SU-DHL-6 (cell line): ENCODE measurements around the gene SPTLC1.
"Not testable (repeated sequence)": the region's sequence is repeated elsewhere in the genome, so short reads cannot be mapped to it uniquely, and the experiment has no call there.

Experiments
- H2AFZ ChIP-seq: fragments of 200-600 bp; sonication (generic); 2 replicates; pipeline ENCODE4 v1.6.1; 2014; ENCODE audit warnings: low read depth, mild to moderate bottlenecking, moderate library complexity, mixed read lengths, antibody characterized with exemption, low read length; ENCODE audit not compliant: severe bottlenecking
- H3F3A ChIP-seq: fragments of 200-600 bp; shearing (Covaris generic); 2 replicates; pipeline ENCODE4 v1.6.0; 2016; ENCODE audit warnings: antibody characterized with exemption, mild to moderate bottlenecking; ENCODE audit not compliant: insufficient read depth
- H3K27ac ChIP-seq: fragments of 200-600 bp; sonication (generic); 2 replicates; pipeline ENCODE4 v1.5.1; 2016; ENCODE audit warnings: low read depth, mild to moderate bottlenecking, low read length, moderate library complexity, mixed read lengths
- H3K27me3 ChIP-seq: fragments of 200-600 bp; sonication (generic), shearing (Covaris generic); 2 replicates; pipeline ENCODE4 v1.6.0; 2014; ENCODE audit warnings: mild to moderate bottlenecking, low read length
- H3K36me3 ChIP-seq: fragments of 200-600 bp; sonication (generic); 2 replicates; pipeline ENCODE4 v1.6.1; 2014; ENCODE audit warnings: mild to moderate bottlenecking, low read length, mixed read lengths
- H3K4me2 ChIP-seq: fragments of 300-600, 200-600 bp; shearing (Covaris generic), sonication (generic); 2 replicates; pipeline ENCODE4 v1.6.0; 2014; ENCODE audit warnings: low read length, low read depth, mild to moderate bottlenecking; ENCODE audit not compliant: poor library complexity, severe bottlenecking
- H3K4me3 ChIP-seq: fragments of 200-600 bp; sonication (generic); 2 replicates; pipeline ENCODE4 v1.5.1; 2014; ENCODE audit warnings: antibody characterized with exemption, low read length, mild to moderate bottlenecking, mixed read lengths; ENCODE audit not compliant: insufficient read depth, poor library complexity, severe bottlenecking
- H3K79me2 ChIP-seq: fragments of 200-600 bp; sonication (generic); 2 replicates; pipeline ENCODE4 v1.6.1; 2014; ENCODE audit warnings: mild to moderate bottlenecking, low read length, moderate library complexity; ENCODE audit not compliant: insufficient read depth
- H3K9ac ChIP-seq: fragments of 200-600 bp; sonication (generic); 2 replicates; pipeline ENCODE4 v1.7.0; 2014; ENCODE audit warnings: mild to moderate bottlenecking, low read length
- H3K9me2 ChIP-seq: fragments of 200-600 bp; sonication (generic); replicated peaks from 2 replicates; pipeline ENCODE4 v1.6.1; 2014; ENCODE audit warnings: low read length; ENCODE audit not compliant: insufficient read depth
- H3K9me3 ChIP-seq: fragments of 200-600 bp; sonication (generic); 2 replicates; pipeline ENCODE4 v1.6.1; 2014; ENCODE audit warnings: low read length, mixed read lengths; ENCODE audit not compliant: insufficient read depth
- H4K20me1 ChIP-seq: fragments of 200-600 bp; sonication (generic); 2 replicates; pipeline ENCODE4 v1.6.1; 2014; ENCODE audit warnings: low read depth, mild to moderate bottlenecking, antibody characterized with exemption, low read length, moderate library complexity, mixed read lengths
- CTCF ChIP-seq: fragments of 200-600 bp; sonication (generic); IDR thresholded peaks from one replicate; pipeline ENCODE4 v1.5.1; 2017; ENCODE audit warnings: antibody characterized with exemption, mild to moderate bottlenecking, low read length, moderate library complexity; ENCODE audit not compliant: insufficient read depth, poor library complexity, severe bottlenecking
- EZH2phosphoT487 ChIP-seq: fragments of 200-600 bp; sonication (generic), shearing (Covaris generic); conservative IDR thresholded peaks from 2 replicates; pipeline ENCODE4 v1.6.1; 2018; ENCODE audit warnings: mild to moderate bottlenecking, antibody characterized with exemption, low read length, moderate library complexity, mixed read lengths

Gene SPTLC1

GRCh38 chr9:92019658-92020057, 95.6 kb downstream of the SPTLC1 start:
- no peaks in the 10 kb centered on the region for H3K9me2 ChIP-seq
- H4K20me1 ChIP-seq, result no peaks in the 10 kb centered on the region
- no peaks in the 10 kb centered on the region for H3K36me3 ChIP-seq
- H3F3A ChIP-seq, result no peaks in the 10 kb centered on the region
- H3K79me2 ChIP-seq, result no peaks in the 10 kb centered on the region
- TF ChIP-seq CTCF (no peak), EZH2phosphoT487 (no peak)
- no peaks in the 10 kb centered on the region for H3K9me3 ChIP-seq
- no peaks in the 10 kb centered on the region for H3K27me3 ChIP-seq
- H3K9ac ChIP-seq, result no peak overlapping the region
- H3K4me2 ChIP-seq, result no peak overlapping the region
- H3K27ac ChIP-seq, result no peak overlapping the region
- no peak overlapping the region for H2AFZ ChIP-seq
- H3K4me3 ChIP-seq, result no peak overlapping the region

- Histone ChIP-seq H3K27me3 (no peaks in the 10 kb centered on the region), H3K27ac (no peak overlapping the region), H3F3A (no peaks in the 10 kb centered on the region), H3K4me3 (no peak overlapping the region), H3K36me3 (no peaks in the 10 kb centered on the region), H3K4me2 (no peak overlapping the region), H3K9ac (no peak overlapping the region), H3K9me3 (no peaks in the 10 kb centered on the region), H3K79me2 (no peaks in the 10 kb centered on the region), H3K9me2 (no peaks in the 10 kb centered on the region), H2AFZ (no peak overlapping the region), H4K20me1 (no peaks in the 10 kb centered on the region)
- TF ChIP-seq EZH2phosphoT487 (no peak), CTCF (no peak)
These were observed 104.3 kb downstream of the SPTLC1 start for GRCh38 chr9:92010705-92011536.

GRCh38 chr9:92010253-92010652, 105.0 kb downstream of the SPTLC1 start:
- H3K4me3 ChIP-seq, H3K36me3 ChIP-seq, H3K4me2 ChIP-seq, H2AFZ ChIP-seq, H3K9ac ChIP-seq, H3K27me3 ChIP-seq, H3F3A ChIP-seq, H3K9me2 ChIP-seq, H3K27ac ChIP-seq, H4K20me1 ChIP-seq, H3K79me2 ChIP-seq, H3K9me3 ChIP-seq: not testable (repeated sequence)

GRCh38 chr9:92008041-92008440, 107.2 kb downstream of the SPTLC1 start:
- Histone ChIP-seq H2AFZ (no peak overlapping the region), H4K20me1 (no peaks in the 10 kb centered on the region), H3K9me2 (no peaks in the 10 kb centered on the region), H3K27me3 (no peaks in the 10 kb centered on the region), H3K4me3 (no peak overlapping the region), H3K79me2 (no peaks in the 10 kb centered on the region), H3K9ac (no peak overlapping the region), H3K36me3 (no peaks in the 10 kb centered on the region), H3K4me2 (no peak overlapping the region), H3F3A (no peaks in the 10 kb centered on the region), H3K27ac (no peak overlapping the region), H3K9me3 (no peaks in the 10 kb centered on the region)
- TF ChIP-seq CTCF, result no peak
- TF ChIP-seq EZH2phosphoT487, result no peak
